GM18909 (cell line): Measurements from ENCODE around the gene DRAM2.
"Not testable (repeated sequence)": the region's sequence is repeated elsewhere in the genome, so short reads cannot be mapped to it uniquely, and the experiment has no call there.

Experiments used
- ATAC-seq: cut with Tn5 transposase; IDR thresholded peaks from one replicate; pipeline ENCODE4 v1.9.1; 2021; ENCODE audit warnings: mild to moderate bottlenecking; ENCODE audit not compliant: unreplicated experiment, poor library complexity

DRAM2 gene

GRCh38 chr1:111084999-111085398 is 54.9 kb downstream of the DRAM2 start:
- ATAC-seq = no peak

GRCh38 chr1:111082421-111083203 is 57.3 kb downstream of the DRAM2 start:
- no peak for ATAC-seq

GRCh38 chr1:111079329-111079728 is 60.6 kb downstream of the DRAM2 start:
- not testable (repeated sequence) for ATAC-seq

- not testable (repeated sequence) for ATAC-seq
Observed at GRCh38 chr1:111077312-111077711, 62.6 kb downstream of the DRAM2 start.
